BLaER1 treated with 17β-estradiol and CSF1 and Interleukin-3, amounts not matched to agents 10 nM and 100 nM (cell line): ENCODE results near the gene SASS6.

Experiments
- H3K27ac ChIP-seq, 11 experiments: shearing (Covaris generic); formaldehyde crosslinking; 2 replicates each; pipeline ENCODE4 v1.8.1; 2022
- H3K27me3 ChIP-seq, 11 experiments: shearing (Covaris generic); formaldehyde crosslinking; 2 replicates each; pipeline ENCODE4 v1.8.1; 2022
- H3K36me3 ChIP-seq, 11 experiments: shearing (Covaris generic); formaldehyde crosslinking; 2 replicates each; pipeline ENCODE4 v1.8.1; 2022
- H3K4me1 ChIP-seq, 10 experiments: shearing (Covaris generic); formaldehyde crosslinking; 2 replicates each; pipeline ENCODE4 v1.8.1; 2022
- H3K4me2 ChIP-seq, 11 experiments: shearing (Covaris generic); formaldehyde crosslinking; 2 replicates each; pipeline ENCODE4 v1.8.1; 2022
- H3K4me3 ChIP-seq, 10 experiments: shearing (Covaris generic); formaldehyde crosslinking; 2 replicates each; pipeline ENCODE4 v1.8.1; 2022
- H3K9ac ChIP-seq, 11 experiments: shearing (Covaris generic); formaldehyde crosslinking; 2 replicates each; pipeline ENCODE4 v1.8.1; 2022
- H3K9me3 ChIP-seq, 11 experiments: shearing (Covaris generic); formaldehyde crosslinking; replicated peaks in 1 of 11; 2 replicates each; pipeline ENCODE4 v1.8.1; 2022
- H4K20me1 ChIP-seq, 11 experiments: shearing (Covaris generic); formaldehyde crosslinking; 2 replicates each; pipeline ENCODE4 v1.8.1; 2022
- Cebpa-rat ChIP-seq, 11 experiments: shearing (Covaris generic); IDR thresholded peaks; 2 replicates each; pipeline ENCODE4 v1.8.1; 2022

Gene SASS6

GRCh38 chr1:100127226-100127625 is 5.5 kb downstream of the SASS6 start:
- Histone ChIP-seq H3K27me3 (no peaks in the 10 kb centered on the region), H3K9ac (no peak overlapping the region), H3K36me3 (peaks cover 4 to 46% (median 28%) of the 10 kb centered on the region in 11 experiments; a peak in 17 of 22 replicates), H3K4me3 (no peak overlapping the region), H3K9me3 (no peaks in the 10 kb centered on the region), H4K20me1 (peaks cover 0 to 8% (median 0%) of the 10 kb centered on the region in 11 experiments; a peak in 1 of 22 replicates), H3K4me2 (no peak overlapping the region), H3K4me1 (peaks cover 9 to 17% (median 14%) of the 10 kb centered on the region in 10 experiments; a peak in 19 of 20 replicates), H3K27ac (no peak overlapping the region)
- TF ChIP-seq Cebpa-rat (IDR thresholded peaks at IDR 0.05): no peak

GRCh38 chr1:100122177-100122576 is 10.6 kb downstream of the SASS6 start:
- Histone ChIP-seq H3K27me3 (no peaks in the 10 kb centered on the region), H3K27ac (no peak overlapping the region), H3K4me2 (no peak overlapping the region), H3K36me3 (peaks cover 19 to 92% (median 58%) of the 10 kb centered on the region in 11 experiments), H3K9me3 (no peaks in the 10 kb centered on the region), H4K20me1 (0 out of 22 replicates have a peak, but pooled peaks cover 0 to 8% (median 0%) of the 10 kb centered on the region in 11 experiments), H3K4me1 (no peaks in the 10 kb centered on the region), H3K4me3 (no peak overlapping the region), H3K9ac (no peak overlapping the region)
- TF ChIP-seq Cebpa-rat (IDR thresholded peaks at IDR 0.05): no peak

- no peaks in the 10 kb centered on the region for H4K20me1 ChIP-seq
Measured at GRCh38 chr1:100115524-100115923, 17.2 kb downstream of the SASS6 start.

GRCh38 chr1:100109554-100110066 is 23.1 kb downstream of the SASS6 start:
- Histone ChIP-seq H3K4me2 (no peak overlapping the region), H3K4me3 (no peak overlapping the region), H3K27ac (no peak overlapping the region), H3K36me3 (peaks cover 19 to 78% (median 41%) of the 10 kb centered on the region in 11 experiments), H3K27me3 (no peaks in the 10 kb centered on the region), H4K20me1 (no peaks in the 10 kb centered on the region), H3K4me1 (no peaks in the 10 kb centered on the region), H3K9ac (no peak overlapping the region), H3K9me3 (no peaks in the 10 kb centered on the region)
- no peak for TF ChIP-seq Cebpa-rat (IDR thresholded peaks at IDR 0.05)

More at GRCh38 chr1:100115524-100115923, 17.2 kb downstream of the SASS6 start:
- H3K27me3 ChIP-seq: no peaks in the 10 kb centered on the region
- H3K36me3 ChIP-seq: peaks cover 20 to 73% (median 42%) of the 10 kb centered on the region in 11 experiments
- no peak overlapping the region for H3K4me2 ChIP-seq
- no peak overlapping the region for H3K27ac ChIP-seq
- no peak overlapping the region for H3K9ac ChIP-seq
- H3K4me1 ChIP-seq: no peaks in the 10 kb centered on the region
- H3K9me3 ChIP-seq: no peaks in the 10 kb centered on the region
- no peak for TF ChIP-seq Cebpa-rat (IDR thresholded peaks at IDR 0.05)
- no peak overlapping the region for H3K4me3 ChIP-seq

- Histone ChIP-seq H3K27ac (no peak overlapping the region), H3K4me1 (no peaks in the 10 kb centered on the region), H3K4me2 (no peak overlapping the region), H3K9me3 (no peaks in the 10 kb centered on the region), H3K9ac (no peak overlapping the region), H3K4me3 (no peak overlapping the region), H4K20me1 (no peaks in the 10 kb centered on the region), H3K27me3 (no peaks in the 10 kb centered on the region), H3K36me3 (peaks cover 37 to 81% (median 57%) of the 10 kb centered on the region in 11 experiments)
- no peak for TF ChIP-seq Cebpa-rat (IDR thresholded peaks at IDR 0.05)
Measured at GRCh38 chr1:100107696-100108095, 25.0 kb downstream of the SASS6 start.

GRCh38 chr1:100101564-100101963 is 31.2 kb downstream of the SASS6 start:
- no peaks in the 10 kb centered on the region for H4K20me1 ChIP-seq
- no peaks in the 10 kb centered on the region for H3K9me3 ChIP-seq
- no peak for TF ChIP-seq Cebpa-rat (IDR thresholded peaks at IDR 0.05)
- H3K27me3 ChIP-seq: no peaks in the 10 kb centered on the region
- peaks cover 54 to 99% (median 89%) of the 10 kb centered on the region in 11 experiments for H3K36me3 ChIP-seq
- H3K27ac ChIP-seq: no peak overlapping the region
- no peak overlapping the region for H3K4me2 ChIP-seq
- H3K4me1 ChIP-seq: no peaks in the 10 kb centered on the region
- H3K9ac ChIP-seq: no peak overlapping the region
- no peak overlapping the region for H3K4me3 ChIP-seq

- Histone ChIP-seq H3K4me2 (no peak overlapping the region), H3K9ac (no peak overlapping the region), H3K4me3 (no peak overlapping the region), H3K27ac (no peak overlapping the region), H4K20me1 (no peaks in the 10 kb centered on the region), H3K4me1 (no peaks in the 10 kb centered on the region), H3K9me3 (peaks cover 0 to 3% (median 0%) of the 10 kb centered on the region in 11 experiments; a peak in 2 of 22 replicates), H3K36me3 (peaks cover 48 to 96% (median 84%) of the 10 kb centered on the region in 11 experiments), H3K27me3 (no peaks in the 10 kb centered on the region)
- no peak for TF ChIP-seq Cebpa-rat (IDR thresholded peaks at IDR 0.05)
Measured at GRCh38 chr1:100100202-100100601, 32.5 kb downstream of the SASS6 start.

GRCh38 chr1:100090471-100090870 is 42.3 kb downstream of the SASS6 start:
- Histone ChIP-seq H3K4me2 (no peak overlapping the region), H4K20me1 (no peaks in the 10 kb centered on the region), H3K27ac (no peak overlapping the region), H3K9me3 (peaks cover 0 to 5% (median 0%) of the 10 kb centered on the region in 11 experiments; a peak in 2 of 22 replicates), H3K9ac (no peak overlapping the region), H3K4me1 (no peaks in the 10 kb centered on the region), H3K27me3 (no peaks in the 10 kb centered on the region), H3K4me3 (no peak overlapping the region), H3K36me3 (peaks cover 40 to 86% (median 72%) of the 10 kb centered on the region in 11 experiments)
- TF ChIP-seq Cebpa-rat (IDR thresholded peaks at IDR 0.05): no peak

- Histone ChIP-seq H3K4me1 (no peaks in the 10 kb centered on the region), H3K4me2 (no peak overlapping the region), H4K20me1 (no peaks in the 10 kb centered on the region), H3K27ac (no peak overlapping the region), H3K4me3 (no peak overlapping the region), H3K9ac (no peak overlapping the region), H3K9me3 (no peaks in the 10 kb centered on the region), H3K36me3 (peaks cover 43 to 87% (median 63%) of the 10 kb centered on the region in 11 experiments), H3K27me3 (no peaks in the 10 kb centered on the region)
- no peak for TF ChIP-seq Cebpa-rat (IDR thresholded peaks at IDR 0.05)
Measured at GRCh38 chr1:100089082-100089481, 43.6 kb downstream of the SASS6 start.

- no peak for TF ChIP-seq Cebpa-rat (IDR thresholded peaks at IDR 0.05)
- H3K9me3 ChIP-seq: no peaks in the 10 kb centered on the region
- peaks cover 50 to 87% (median 63%) of the 10 kb centered on the region in 11 experiments for H3K36me3 ChIP-seq
- no peak overlapping the region for H3K4me3 ChIP-seq
- no peaks in the 10 kb centered on the region for H3K4me1 ChIP-seq
- no peaks in the 10 kb centered on the region for H3K27me3 ChIP-seq
- H3K27ac ChIP-seq: no peak overlapping the region
- H3K4me2 ChIP-seq: no peak overlapping the region
- H4K20me1 ChIP-seq: no peaks in the 10 kb centered on the region
- H3K9ac ChIP-seq: no peak overlapping the region
Measured at GRCh38 chr1:100087396-100087795, 45.3 kb downstream of the SASS6 start.
